ENCODE measurements around the gene ADGRG4. TPM values are rescaled to one million over a fixed set of nuclear protein-coding genes. Genes with fewer than 3 reads are reported as not detected.
"Not testable (repeated sequence)": the region's sequence is repeated elsewhere in the genome, so short reads cannot be mapped to it uniquely, and the experiment has no call there.

The ADGRG4 gene
- total RNA-seq, 2 experiments from 2014 or later: not detected

GRCh38 chrX:136437774-136438173, 137.0 kb downstream of the ADGRG4 start:
- Mint-ChIP-seq H3K4me1 (peaks cover 8% of the 10 kb centered on the region), H3K36me3 (ENCODE audit: low read depth) (no peaks in the 10 kb centered on the region), H3K4me3 (no peak overlapping the region), H3K27me3 (no peaks in the 10 kb centered on the region), H3K27ac (no peak overlapping the region), H3K9me3 (no peaks in the 10 kb centered on the region)
- POLR2A ChIA-PET: no interaction called here
- CTCF ChIA-PET: no interaction called here
- no peak for DNase-seq

GRCh38 chrX:136438192-136438591, 137.4 kb downstream of the ADGRG4 start:
- DNase-seq: no peak
- POLR2A ChIA-PET: no interaction called here
- H3K27ac Mint-ChIP-seq: no peak overlapping the region
- no peaks in the 10 kb centered on the region for H3K36me3 Mint-ChIP-seq (ENCODE audit: low read depth)
- no peaks in the 10 kb centered on the region for H3K27me3 Mint-ChIP-seq
- no peaks in the 10 kb centered on the region for H3K9me3 Mint-ChIP-seq
- no peak overlapping the region for H3K4me3 Mint-ChIP-seq
- CTCF ChIA-PET: interaction anchor here (0.6 kb wide), 1 partner anchor 30 kb away, joined by 3 read pairs; no protein-coding TSS in a partner anchor
- peaks cover 8% of the 10 kb centered on the region for H3K4me1 Mint-ChIP-seq

GRCh38 chrX:136445674-136446073, 144.9 kb downstream of the ADGRG4 start:
- POLR2A ChIA-PET; H3K27ac Mint-ChIP-seq; H3K4me1 Mint-ChIP-seq; H3K9me3 Mint-ChIP-seq; DNase-seq; H3K36me3 Mint-ChIP-seq (ENCODE audit: low read depth); H3K27me3 Mint-ChIP-seq; H3K4me3 Mint-ChIP-seq; CTCF ChIA-PET: not testable (repeated sequence)

- Mint-ChIP-seq H3K4me1 (no peaks in the 10 kb centered on the region), H3K9me3 (no peaks in the 10 kb centered on the region), H3K27me3 (no peaks in the 10 kb centered on the region), H3K27ac (no peak overlapping the region), H3K4me3 (no peak overlapping the region), H3K36me3 (ENCODE audit: low read depth) (no peaks in the 10 kb centered on the region)
- POLR2A ChIA-PET: no interaction called here
- CTCF ChIA-PET: no interaction called here
- DNase-seq: no peak
Measured at GRCh38 chrX:136446208-136446607, 145.4 kb downstream of the ADGRG4 start.

- CTCF ChIA-PET: no interaction called here
- no peak for DNase-seq
- POLR2A ChIA-PET: no interaction called here
- Mint-ChIP-seq H3K9me3 (no peaks in the 10 kb centered on the region), H3K4me1 (no peaks in the 10 kb centered on the region), H3K27ac (no peak overlapping the region), H3K36me3 (ENCODE audit: low read depth) (no peaks in the 10 kb centered on the region), H3K27me3 (no peaks in the 10 kb centered on the region), H3K4me3 (no peak overlapping the region)
Measured at GRCh38 chrX:136447308-136447707, 146.5 kb downstream of the ADGRG4 start.

GRCh38 chrX:136447968-136448367, 147.2 kb downstream of the ADGRG4 start:
- POLR2A ChIA-PET: no interaction called here
- Mint-ChIP-seq H3K36me3 (ENCODE audit: low read depth) (no peaks in the 10 kb centered on the region), H3K4me1 (no peaks in the 10 kb centered on the region), H3K4me3 (no peak overlapping the region), H3K9me3 (no peaks in the 10 kb centered on the region), H3K27ac (no peak overlapping the region), H3K27me3 (no peaks in the 10 kb centered on the region)
- no peak for DNase-seq
- CTCF ChIA-PET: no interaction called here

GRCh38 chrX:136450050-136450830, 149.5 kb downstream of the ADGRG4 start:
- Mint-ChIP-seq H3K27ac (no peak overlapping the region), H3K36me3 (ENCODE audit: low read depth) (no peaks in the 10 kb centered on the region), H3K4me1 (no peaks in the 10 kb centered on the region), H3K9me3 (no peaks in the 10 kb centered on the region), H3K27me3 (no peaks in the 10 kb centered on the region), H3K4me3 (no peak overlapping the region)
- ChIA-PET POLR2A (no interaction called here), CTCF (no interaction called here)
- no peak for DNase-seq

- Mint-ChIP-seq H3K36me3 (ENCODE audit: low read depth) (no peaks in the 10 kb centered on the region), H3K9me3 (no peaks in the 10 kb centered on the region), H3K4me1 (no peaks in the 10 kb centered on the region), H3K27me3 (no peaks in the 10 kb centered on the region), H3K4me3 (no peak overlapping the region), H3K27ac (no peak overlapping the region)
- POLR2A ChIA-PET: no interaction called here
- no peak for DNase-seq
- CTCF ChIA-PET: interaction anchor here (0.7 kb wide), 1 partner anchor 27 kb away, joined by 3 read pairs; no protein-coding TSS in a partner anchor
Measured at GRCh38 chrX:136452614-136453013, 151.9 kb downstream of the ADGRG4 start.

- Mint-ChIP-seq H3K9me3 (no peaks in the 10 kb centered on the region), H3K4me3 (no peak overlapping the region), H3K27me3 (no peaks in the 10 kb centered on the region), H3K36me3 (ENCODE audit: low read depth) (no peaks in the 10 kb centered on the region), H3K27ac (no peak overlapping the region), H3K4me1 (no peaks in the 10 kb centered on the region)
- ChIA-PET CTCF (interaction anchor here (0.7 kb wide), 1 partner anchor 27 kb away, joined by 3 read pairs; no protein-coding TSS in a partner anchor), POLR2A (no interaction called here)
- DNase-seq: no peak
Measured at GRCh38 chrX:136453114-136453513, 152.4 kb downstream of the ADGRG4 start.

- no peaks in the 10 kb centered on the region for H3K4me1 Mint-ChIP-seq
- no peak overlapping the region for H3K4me3 Mint-ChIP-seq
- no peak for DNase-seq
- POLR2A ChIA-PET: no interaction called here
- no peaks in the 10 kb centered on the region for H3K36me3 Mint-ChIP-seq (ENCODE audit: low read depth)
- CTCF ChIA-PET: no interaction called here
- H3K27ac Mint-ChIP-seq: no peak overlapping the region
- H3K27me3 Mint-ChIP-seq: no peaks in the 10 kb centered on the region
- H3K9me3 Mint-ChIP-seq: no peaks in the 10 kb centered on the region
Measured at GRCh38 chrX:136453771-136454170, 153.0 kb downstream of the ADGRG4 start.

- no peaks in the 10 kb centered on the region for H3K9me3 Mint-ChIP-seq
- no peak overlapping the region for H3K4me3 Mint-ChIP-seq
- ChIA-PET POLR2A (no interaction called here), CTCF (interaction anchor here (0.7 kb wide), 1 partner anchor 94 kb away, joined by 3 read pairs; no protein-coding TSS in a partner anchor)
- no peak overlapping the region for H3K27ac Mint-ChIP-seq
- no peaks in the 10 kb centered on the region for H3K36me3 Mint-ChIP-seq (ENCODE audit: low read depth)
- no peak for DNase-seq
- H3K27me3 Mint-ChIP-seq: no peaks in the 10 kb centered on the region
- no peaks in the 10 kb centered on the region for H3K4me1 Mint-ChIP-seq
Measured at GRCh38 chrX:136456133-136456532, 155.4 kb downstream of the ADGRG4 start.

GRCh38 chrX:136457303-136457917, 156.6 kb downstream of the ADGRG4 start:
- Mint-ChIP-seq H3K36me3 (ENCODE audit: low read depth) (no peaks in the 10 kb centered on the region), H3K4me1 (no peaks in the 10 kb centered on the region), H3K27ac (no peak overlapping the region), H3K9me3 (no peaks in the 10 kb centered on the region), H3K4me3 (no peak overlapping the region), H3K27me3 (no peaks in the 10 kb centered on the region)
- DNase-seq: no peak
- CTCF ChIA-PET: interaction anchor here (0.6 kb wide), 1 partner anchor 34 kb away, joined by 6 read pairs; no protein-coding TSS in a partner anchor
- POLR2A ChIA-PET: no interaction called here

- H3K27ac Mint-ChIP-seq: no peak overlapping the region
- no peaks in the 10 kb centered on the region for H3K9me3 Mint-ChIP-seq
- no peak overlapping the region for H3K4me3 Mint-ChIP-seq
- ChIA-PET POLR2A (no interaction called here), CTCF (no interaction called here)
- H3K27me3 Mint-ChIP-seq: no peaks in the 10 kb centered on the region
- H3K4me1 Mint-ChIP-seq: no peaks in the 10 kb centered on the region
- no peak for DNase-seq
- H3K36me3 Mint-ChIP-seq (ENCODE audit: low read depth): no peaks in the 10 kb centered on the region
Measured at GRCh38 chrX:136464589-136464988, 163.8 kb downstream of the ADGRG4 start.
